SK-N-DZ (cell line): Measurements from ENCODE around the gene MGAT5. TPM values are rescaled to one million over a fixed set of nuclear protein-coding genes. Genes with fewer than 3 reads are reported as not detected.

Experiments
- DNase-seq: peaks from one replicate; pipeline ENCODE4 v3.0.0-alpha.2; 2015; ENCODE audit warnings: low spot score
- polyA plus RNA-seq, 2 experiments: library from polyadenylated mRNA; depleted of rRNA; stranded (reverse); fragments of >200 nt; gene quantifications; 2 replicates each; pipeline ENCODE4 v1.2.3, GENCODE V29; 2014

The MGAT5 gene, protein sequence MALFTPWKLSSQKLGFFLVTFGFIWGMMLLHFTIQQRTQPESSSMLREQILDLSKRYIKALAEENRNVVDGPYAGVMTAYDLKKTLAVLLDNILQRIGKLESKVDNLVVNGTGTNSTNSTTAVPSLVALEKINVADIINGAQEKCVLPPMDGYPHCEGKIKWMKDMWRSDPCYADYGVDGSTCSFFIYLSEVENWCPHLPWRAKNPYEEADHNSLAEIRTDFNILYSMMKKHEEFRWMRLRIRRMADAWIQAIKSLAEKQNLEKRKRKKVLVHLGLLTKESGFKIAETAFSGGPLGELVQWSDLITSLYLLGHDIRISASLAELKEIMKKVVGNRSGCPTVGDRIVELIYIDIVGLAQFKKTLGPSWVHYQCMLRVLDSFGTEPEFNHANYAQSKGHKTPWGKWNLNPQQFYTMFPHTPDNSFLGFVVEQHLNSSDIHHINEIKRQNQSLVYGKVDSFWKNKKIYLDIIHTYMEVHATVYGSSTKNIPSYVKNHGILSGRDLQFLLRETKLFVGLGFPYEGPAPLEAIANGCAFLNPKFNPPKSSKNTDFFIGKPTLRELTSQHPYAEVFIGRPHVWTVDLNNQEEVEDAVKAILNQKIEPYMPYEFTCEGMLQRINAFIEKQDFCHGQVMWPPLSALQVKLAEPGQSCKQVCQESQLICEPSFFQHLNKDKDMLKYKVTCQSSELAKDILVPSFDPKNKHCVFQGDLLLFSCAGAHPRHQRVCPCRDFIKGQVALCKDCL
- 37.1 and 55.6 TPM in 2 replicates for polyA plus RNA-seq (2014; cell fraction: cytosol; rRNA removed)
- 20.4 and 23.6 TPM in 2 replicates for polyA plus RNA-seq (2014; cell fraction: nucleus; rRNA removed)

DNA sequence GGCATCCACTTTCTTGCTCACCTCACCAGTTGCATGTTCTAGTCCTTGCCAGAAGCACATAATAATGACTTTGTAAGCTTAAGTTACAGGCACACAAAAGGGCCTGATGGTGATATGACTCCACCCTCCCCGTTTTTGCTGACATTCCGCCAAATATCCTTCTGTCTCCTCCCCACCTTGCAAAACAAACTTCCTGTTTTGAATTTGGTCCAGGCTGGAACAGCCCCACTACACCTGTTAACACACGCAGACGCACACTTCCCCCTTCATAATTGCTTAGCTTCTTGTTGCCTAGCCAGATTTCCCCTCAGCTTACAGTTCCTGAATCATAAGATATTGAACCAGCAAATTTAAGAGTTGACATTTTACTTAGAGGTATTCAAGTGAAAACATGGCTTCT is at the start of gene MGAT5:
Gene MGAT5 (plus strand): TSS at position 269 of the 400 bp plus-strand sequence. CDS start 332 bp downstream, outside the sequence.
- DNase-seq = no peak

DNA sequence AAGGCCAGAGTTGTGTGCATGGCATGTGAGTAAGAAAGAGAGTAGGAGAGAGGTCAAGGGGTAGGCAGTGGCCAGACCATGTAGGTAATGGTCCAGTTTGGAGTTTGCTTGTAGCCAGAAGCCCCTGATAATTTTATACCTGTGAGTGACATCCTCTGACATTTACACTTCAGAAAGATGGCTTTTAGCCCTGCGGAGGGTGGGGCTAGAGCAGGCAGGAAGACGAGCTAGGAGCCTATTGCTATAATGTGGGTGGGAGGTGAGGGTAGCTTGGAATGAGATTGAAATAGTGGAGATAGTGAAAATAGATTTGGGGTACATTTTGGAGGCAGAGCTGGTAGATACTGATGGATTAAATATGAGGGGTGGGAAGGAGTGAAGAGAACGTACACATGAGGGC is 48.8 kb upstream of the MGAT5 start:
- no peak for DNase-seq

DNA sequence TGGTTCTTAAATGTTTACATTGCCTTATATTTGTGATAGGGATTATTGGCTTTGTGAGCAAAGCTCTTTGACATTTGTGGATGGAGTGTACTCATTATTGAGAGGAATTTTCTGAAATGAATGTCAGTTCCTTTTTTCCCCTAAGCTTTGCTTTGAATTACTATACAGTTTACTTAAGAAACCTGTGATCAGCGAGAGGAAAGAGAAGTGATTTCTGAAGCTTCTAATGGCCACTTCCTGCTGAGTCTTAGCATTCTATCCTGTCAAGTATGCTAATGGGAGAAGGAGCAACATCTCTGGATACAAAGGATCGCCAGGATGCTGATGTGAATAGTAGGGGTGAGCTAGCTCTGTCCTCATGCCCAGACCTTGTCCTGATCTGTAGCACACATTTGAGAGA is 47.8 kb upstream of the MGAT5 start:
- no peak for DNase-seq

DNA sequence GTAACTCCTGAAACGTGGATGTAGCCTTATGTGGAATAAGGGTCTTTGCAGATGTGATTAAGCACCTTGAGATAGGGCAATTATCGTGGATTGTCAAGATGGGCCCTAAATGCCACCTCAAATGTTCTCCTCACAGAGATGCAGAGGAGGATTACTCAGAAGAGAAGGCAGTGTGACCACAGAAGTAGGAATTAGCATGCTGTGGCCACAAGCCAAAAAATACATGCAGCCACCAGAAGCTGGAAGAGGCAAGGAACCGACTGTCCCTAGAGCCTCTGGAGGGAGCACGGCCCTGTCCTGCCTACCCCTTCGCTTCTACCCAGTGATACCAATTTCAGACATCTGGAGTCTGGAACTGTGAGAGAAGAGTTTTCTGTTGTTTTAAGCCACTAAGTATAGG is 47.3 kb upstream of the MGAT5 start:
- no peak for DNase-seq

DNA sequence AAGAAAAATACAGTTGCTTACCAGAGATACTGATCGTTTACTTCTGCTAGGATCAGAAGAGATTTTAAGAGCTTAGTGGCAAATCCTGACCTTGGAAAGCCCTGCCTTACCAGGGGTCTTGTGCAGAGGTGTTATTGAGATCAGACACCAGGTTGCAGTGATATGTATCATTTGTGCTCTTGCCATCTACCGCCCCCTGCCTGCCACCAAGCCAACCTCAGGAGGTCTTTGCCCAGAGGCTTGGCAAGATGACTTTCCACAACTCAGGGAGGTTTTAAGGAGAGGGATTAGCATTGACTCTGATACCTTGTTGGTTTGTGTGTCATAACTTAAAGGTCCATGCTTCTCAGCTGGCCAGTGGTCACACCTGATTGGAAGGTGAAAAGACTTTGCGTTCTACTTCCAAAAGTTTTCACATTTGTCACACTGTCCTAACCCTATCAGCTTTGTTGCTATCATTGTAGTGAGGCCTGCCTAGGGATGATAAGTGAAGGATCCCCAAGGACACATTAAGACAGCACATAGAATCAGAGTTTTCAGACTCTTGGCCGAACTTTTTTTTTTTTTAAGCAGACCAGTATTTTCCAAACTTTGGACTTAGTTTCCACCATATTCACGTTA is 46.2 kb upstream of the MGAT5 start:
- DNase-seq = peak; percentile 33

DNA sequence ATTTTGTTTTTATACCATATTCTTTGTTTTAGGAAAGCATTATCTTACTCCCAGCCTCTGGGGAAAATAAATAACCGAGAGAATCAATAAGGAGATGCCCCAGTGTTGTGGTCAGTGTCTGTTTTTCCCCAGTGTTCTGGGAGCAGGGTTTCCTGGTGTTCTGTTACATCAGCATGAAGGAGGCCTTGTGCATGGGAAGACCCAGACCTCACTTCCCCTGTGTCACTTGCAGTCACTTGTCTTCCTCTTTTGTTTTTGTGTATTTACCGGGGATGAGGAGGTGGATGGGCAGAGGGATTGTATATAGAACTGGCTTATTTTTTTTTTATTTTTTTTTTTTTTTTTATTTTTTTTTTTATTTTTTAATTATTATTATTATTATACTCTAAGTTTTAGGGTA is 45.0 kb upstream of the MGAT5 start:
- no peak for DNase-seq

DNA sequence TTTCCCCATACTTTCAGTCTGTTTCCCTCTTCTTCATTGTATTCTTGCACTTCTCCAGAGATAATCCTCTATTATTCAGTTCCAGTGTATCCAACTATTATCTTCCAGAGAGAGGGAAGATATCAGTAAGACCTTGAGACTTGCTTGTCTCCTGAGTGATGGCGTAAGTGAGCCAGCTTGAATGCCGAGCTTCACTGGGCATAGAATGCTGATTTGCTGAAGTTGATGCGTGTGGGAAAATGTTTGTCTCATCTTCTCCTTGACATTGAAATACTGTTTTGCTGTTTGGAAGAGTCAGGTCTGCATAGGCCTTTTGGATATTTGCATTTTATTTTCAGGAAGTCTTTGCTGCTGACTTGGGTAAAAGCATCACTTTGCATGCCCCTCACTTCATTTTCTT is 41.1 kb upstream of the MGAT5 start:
- no peak for DNase-seq

DNA sequence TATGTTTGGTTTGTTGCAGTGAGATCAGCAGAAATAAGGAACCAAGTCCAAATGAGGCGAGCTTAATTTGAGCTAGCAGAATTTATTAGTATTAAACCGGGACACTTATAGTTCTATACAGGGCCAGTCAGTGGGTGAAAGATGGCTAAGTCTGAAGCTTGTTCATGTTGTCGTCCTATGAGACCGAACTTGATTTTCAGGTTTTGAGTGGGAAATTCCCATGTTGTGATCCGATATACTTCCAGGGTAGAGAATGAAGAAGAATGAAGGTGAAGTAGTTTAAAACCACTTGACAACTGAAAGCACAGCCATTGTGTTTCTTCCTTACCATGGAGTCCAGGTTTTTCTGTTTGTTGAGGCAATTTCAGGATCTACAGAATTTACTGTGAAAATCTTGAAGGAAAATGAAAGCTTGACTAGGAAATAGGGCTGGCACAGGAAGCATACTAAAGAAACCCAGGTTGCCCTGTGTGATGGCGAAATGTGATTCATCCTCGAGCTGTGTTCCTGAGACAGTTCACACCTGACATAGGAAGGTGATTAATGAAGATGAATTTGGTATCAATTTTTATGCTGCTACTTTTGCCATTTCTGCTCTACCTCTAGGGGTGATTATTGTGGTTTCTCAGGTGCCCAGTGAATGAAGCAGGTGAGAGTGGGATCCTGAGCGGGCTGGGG is 37.6 kb upstream of the MGAT5 start:
- DNase-seq = no peak

DNA sequence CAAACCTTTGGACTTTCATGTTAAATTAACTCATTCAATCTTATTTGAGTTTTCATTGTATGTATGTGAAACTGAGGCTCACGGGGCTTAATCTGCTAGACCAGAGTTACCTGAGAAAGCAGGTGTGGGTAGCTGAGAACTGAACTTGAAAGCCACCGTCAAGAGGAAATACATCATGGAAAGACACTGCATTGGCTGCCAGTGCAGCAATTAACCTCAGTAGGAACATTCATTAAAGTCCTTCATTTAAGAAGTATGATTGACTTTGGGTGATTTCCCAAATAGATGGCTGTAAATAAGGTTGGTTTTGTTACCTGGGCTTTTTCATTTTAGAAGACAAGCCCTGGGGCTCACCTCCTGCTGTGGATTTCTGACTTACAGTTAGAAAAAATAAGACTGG is 36.5 kb upstream of the MGAT5 start:
- DNase-seq = no peak

DNA sequence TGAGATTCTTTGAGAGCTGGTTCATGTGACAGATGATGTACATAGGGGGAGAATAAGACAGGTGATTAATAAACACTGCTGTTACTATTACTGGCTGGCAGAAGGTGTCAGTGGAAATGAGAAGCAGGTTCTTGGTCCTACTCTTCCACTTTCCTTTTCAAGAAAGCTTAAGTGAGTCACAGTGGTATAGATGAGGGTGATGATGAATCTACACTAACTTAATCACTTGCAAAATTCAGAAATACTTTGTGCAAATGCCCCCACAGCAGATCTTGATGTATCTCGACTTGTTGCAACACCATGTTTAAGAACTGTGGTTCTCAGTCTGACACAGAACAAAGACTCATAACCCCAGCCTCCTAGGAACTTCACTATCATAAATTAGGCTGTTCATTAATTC is 35.9 kb upstream of the MGAT5 start:
- DNase-seq = no peak

DNA sequence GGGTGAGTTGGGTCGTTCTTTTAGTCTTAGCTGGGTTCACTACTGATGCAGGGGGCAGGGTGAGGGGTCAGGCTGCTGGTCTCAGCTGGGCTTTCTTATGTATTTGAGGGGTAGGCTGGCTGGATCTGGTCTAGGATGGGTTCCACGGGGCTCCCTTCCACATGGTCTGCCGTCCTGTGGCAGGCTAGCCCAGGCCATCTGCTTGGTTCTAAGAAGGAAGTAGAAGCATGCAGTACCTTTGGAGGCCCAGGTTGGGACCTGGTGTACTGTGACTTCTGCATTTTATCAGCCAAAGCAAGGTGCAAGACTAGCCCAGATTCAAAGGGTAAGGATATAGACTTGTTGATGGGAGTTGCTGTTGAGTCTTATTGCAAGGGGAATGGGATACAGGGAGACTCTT is 35.5 kb upstream of the MGAT5 start:
- no peak for DNase-seq

DNA sequence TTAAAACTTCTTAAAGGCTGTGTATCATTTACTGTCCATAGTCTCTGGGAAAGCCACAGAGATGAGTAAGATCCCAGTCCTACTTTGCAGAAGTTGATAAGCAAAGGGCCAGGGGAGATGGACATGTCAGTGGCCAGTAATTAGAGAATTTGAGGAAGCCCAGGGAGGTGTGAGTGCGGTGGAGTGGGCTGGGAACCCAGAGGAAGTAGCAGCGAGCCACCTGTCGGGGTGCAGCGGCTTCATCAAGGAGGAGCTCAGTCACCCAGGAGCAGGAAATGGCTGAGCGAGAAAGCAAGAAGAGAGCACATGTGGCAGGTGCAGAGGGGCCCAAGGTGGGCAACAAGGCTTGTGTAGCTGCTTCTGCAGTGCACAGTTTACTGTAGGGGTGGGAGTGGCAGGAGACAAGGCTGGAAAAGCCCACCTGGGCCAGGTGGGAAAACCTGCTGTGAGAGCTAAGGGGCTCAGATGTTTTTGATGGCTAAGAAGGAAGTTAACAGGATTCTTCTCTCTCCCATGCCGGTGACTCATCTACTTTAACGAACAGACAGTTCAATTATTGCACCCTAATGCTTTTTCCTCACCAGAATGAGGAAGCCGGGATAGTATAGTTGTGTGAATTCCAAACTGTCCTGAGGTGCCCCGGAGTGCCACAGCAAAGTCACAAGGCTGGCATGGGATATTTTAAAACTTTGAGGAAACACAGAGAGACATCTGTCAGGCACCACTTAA is 34.8 kb upstream of the MGAT5 start:
- DNase-seq = no peak

DNA sequence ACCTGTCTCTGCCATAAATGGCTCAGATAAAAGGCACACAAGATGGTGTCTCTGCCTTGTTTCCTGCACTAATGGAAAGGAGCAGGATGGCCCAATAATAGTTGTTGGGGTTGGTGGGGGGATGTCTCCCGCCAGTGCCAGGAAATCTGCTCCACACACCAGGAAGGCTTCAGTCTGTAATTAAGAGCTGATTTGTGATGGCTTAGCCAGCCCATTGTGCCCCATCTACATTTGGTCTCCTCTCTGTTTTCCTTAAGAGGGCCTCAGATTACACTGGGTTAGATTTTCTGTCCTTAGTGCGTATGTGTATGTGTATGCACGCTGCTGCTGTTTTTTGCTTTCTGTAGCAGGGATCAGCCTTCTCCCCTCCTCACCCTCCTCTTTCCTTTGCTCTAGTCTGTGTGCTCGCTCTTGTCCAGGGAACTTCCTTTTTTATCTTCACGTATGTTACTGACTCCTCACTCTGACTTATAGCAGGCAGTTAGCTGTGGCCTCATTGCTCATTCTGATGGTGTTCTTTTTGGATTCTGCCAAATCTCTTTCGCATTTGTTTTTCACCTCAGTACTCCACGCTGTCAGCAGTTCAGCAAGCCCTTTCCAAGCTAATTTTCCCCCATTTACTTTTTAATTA is 33.4 kb upstream of the MGAT5 start:
- DNase-seq = no peak

DNA sequence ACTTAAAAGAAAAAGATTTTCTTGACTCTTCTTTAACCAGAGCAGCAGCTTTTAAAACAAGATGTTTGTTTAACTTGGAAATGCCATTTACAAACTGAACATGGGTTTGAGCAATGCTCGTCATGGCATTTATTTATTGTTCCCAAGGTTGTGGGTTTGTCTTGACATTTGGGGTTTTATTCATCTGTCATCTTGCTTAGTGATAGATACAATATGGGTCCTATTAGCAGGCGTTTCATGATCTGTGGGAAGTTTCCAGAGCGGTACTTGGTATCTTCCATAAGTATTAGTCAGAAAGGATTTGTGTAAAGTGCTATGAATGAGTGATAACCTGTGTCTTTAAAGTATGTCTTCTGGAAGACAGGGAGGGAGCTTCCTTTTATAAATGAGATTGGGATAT is 29.9 kb upstream of the MGAT5 start:
- no peak for DNase-seq

DNA sequence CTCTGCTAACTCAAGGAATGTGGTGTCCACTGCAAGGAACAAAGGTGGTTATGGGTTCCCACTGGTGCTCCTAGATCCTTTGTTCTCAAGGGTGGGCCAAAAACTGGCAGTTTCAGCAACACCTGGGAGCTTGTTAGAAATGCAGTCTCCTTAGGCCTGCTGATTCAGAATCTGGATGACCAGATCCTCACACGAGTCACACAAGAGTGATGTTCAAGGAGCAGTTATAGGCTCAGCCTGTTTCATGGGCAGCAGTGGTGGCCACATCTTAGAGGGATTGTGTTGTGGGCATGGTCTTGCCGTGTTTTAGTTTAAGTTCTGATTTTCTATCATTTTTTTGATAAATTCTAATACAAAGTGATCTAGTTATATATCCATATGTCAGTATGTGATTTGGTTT is 28.7 kb upstream of the MGAT5 start:
- no peak for DNase-seq

DNA sequence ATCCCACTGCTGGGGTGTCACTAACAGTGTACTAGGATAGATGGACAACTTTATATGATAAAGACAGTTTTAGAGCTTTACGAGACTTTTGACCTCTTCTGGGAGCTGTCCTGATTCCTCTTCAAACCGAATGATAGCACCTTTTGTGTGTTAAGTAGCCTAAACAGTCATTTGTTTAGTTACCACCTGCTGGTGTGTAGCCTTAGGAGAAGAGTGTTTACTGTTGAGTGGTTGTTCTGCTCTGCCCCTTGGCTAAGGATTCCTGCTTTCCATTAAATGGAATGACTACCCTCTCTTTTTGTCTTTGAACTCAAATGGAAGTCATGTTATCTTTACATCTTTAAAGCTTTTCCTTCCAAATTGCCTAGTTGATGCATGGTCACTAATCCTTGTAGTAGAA is 28.0 kb upstream of the MGAT5 start:
- DNase-seq = no peak

DNA sequence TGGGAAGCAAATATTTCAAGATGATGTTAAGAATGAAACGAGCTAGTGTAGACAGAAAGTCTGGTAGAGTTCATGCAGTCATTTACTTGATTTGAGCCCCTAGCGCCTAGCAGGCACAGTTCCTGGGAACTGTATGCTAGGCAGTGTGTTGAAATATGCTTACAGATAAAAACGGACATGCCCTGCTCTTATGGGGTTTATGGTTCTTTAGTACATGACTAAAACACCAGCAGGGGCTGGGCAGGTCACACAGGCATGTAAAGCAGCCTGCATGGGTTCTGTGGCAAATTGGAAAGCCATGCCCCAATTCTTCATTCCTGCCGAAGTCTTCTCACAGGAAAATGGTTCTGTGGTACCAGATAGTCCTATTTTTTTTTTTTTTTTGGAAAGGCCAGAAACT is 27.3 kb upstream of the MGAT5 start:
- DNase-seq = no peak

DNA sequence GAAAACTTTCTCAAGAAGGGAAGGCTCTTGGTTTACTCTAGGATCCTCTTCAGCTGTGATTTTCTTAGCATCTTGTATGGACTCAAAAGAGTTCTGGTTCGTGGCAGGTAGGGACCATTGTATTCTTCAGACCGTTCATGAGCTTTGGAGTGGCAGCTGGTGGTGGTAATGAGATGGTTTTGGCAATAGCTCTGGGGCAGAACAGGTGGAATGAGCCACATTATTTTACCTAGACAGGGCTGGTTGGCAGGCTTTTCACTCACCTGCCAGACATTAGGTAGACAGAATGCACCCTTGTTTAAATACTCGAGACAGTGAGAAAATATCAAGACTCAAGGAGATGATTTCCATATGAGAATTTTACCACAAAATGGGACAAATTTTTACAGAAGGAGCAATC is 26.2 kb upstream of the MGAT5 start:
- no peak for DNase-seq

DNA sequence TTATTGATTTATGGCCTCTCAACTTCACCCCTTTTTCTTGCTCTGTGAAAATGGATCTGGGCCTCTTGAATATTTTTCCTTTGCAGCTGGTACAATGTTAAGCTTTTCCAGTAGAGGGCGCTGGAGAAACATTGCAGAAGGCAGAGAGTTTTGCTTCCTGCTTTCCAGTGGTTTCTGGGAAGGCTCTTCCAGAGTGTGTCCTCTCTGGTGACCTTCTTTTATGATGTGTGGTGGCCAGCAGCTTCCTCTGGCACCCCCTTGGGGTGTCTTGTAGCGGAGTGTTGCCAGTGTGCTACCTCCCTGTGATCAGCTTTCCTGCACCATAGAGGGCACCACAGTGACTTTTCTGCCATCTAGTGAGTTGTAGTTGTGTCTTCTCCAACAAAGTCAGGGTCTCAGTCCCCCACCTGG is 25.4 kb upstream of the MGAT5 start:
- no peak for DNase-seq

DNA sequence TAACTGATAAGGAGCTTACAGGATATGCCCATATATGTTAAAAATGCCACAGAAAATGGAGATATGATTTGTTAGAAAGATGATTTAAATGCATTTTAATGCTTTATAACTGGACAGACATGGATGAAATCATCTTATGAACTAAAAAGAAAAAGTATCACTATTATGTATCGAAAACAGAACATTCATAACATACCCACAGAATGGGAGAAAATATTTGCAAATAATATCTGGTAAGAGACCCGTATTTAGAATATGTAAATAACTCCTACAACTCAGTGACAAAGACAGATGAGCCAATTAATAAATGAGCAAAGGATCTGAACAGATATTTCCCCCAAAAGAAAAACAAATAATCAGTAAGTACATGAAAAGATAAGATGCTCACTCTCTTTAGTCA is 24.3 kb upstream of the MGAT5 start:
- DNase-seq = no peak

DNA sequence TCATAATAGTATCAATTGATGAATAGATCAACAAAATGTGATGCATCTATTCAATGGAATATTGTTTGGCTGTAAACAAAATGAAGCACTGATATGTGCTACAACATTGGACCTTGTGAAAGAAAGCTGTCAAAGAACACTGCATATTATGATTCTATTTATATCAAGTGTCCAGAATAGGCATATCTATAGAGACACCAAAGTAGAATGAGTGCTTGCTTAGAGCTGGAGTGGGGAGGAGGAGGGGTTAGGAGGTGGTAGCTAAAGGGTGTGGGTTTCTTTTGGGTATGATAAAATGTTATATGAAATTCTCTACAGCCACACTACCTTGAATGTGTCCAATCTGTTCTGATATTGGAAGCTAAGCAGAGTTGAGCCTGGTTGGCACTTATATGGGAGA is 23.0 kb upstream of the MGAT5 start:
- DNase-seq = no peak
